Thoracic aorta (tissue), 2 donors: ENCODE data around the gene SCAMP3. TPM values are rescaled to one million over a fixed set of nuclear protein-coding genes. Genes with fewer than 3 reads are reported as not detected.
A peak's percentile ranks its signal among the peaks of the same experiment; 100 is the strongest.

Source experiments
- ATAC-seq: fragments of 150-250 bp; one replicate; pipeline ENCODE4 v1.8.0; 2017; ENCODE audit warnings: low read depth; ENCODE audit not compliant: insufficient number of reproducible peaks, low FRiP score
- DNase-seq: peaks from one replicate; pipeline ENCODE4 v3.0.0-alpha.2; 2020; ENCODE audit warnings: low spot score
- H3K27ac ChIP-seq, 2 donors: fragments of 200-600 bp; sonication (generic); 1 replicate in 1 of 2; 2 replicates in 1 of 2; pipeline ENCODE4 v1.5.1; 2016; ENCODE audit warnings: mild to moderate bottlenecking in 2 of 2, moderate library complexity in 2 of 2
- H3K27me3 ChIP-seq: fragments of 200-600 bp; sonication (generic); replicated peaks from 2 replicates; pipeline ENCODE4 v1.6.0; 2016; ENCODE audit warnings: mild to moderate bottlenecking; ENCODE audit not compliant: insufficient read depth
- H3K36me3 ChIP-seq: fragments of 200-600 bp; sonication (generic); one replicate; pipeline ENCODE4 v1.5.1; 2016
- H3K4me1 ChIP-seq, 2 donors: fragments of 200-600 bp; sonication (generic); 1 replicate in 1 of 2; 2 replicates in 1 of 2; pipeline versions ENCODE4 v1.5.1 to v1.6.0; 2016; ENCODE audit warnings: low read depth in 2 of 2, mild to moderate bottlenecking in 1 of 2; ENCODE audit not compliant: control insufficient read depth in 1 of 2
- H3K4me3 ChIP-seq: fragments of 200-600 bp; sonication (generic); 2 replicates; pipeline ENCODE4 v1.5.1; 2016; ENCODE audit warnings: mild to moderate bottlenecking
- H3K9me3 ChIP-seq: fragments of 200-600 bp; sonication (generic); 2 replicates; pipeline ENCODE4 v1.5.1; 2016
- total RNA-seq, 2 donors: library from RNA; depleted of rRNA; stranded (reverse); fragments of >200 nt; gene quantifications; one replicate each; pipeline versions ENCODE4 v1.1.0 to v1.2.3, GENCODE V29; 2016
- TF ChIP-seq, protein P1 (sequence below): fragments of 200-600 bp; sonication (generic); IDR thresholded peaks from one replicate; pipeline ENCODE4 v1.5.1; 2019; ENCODE audit warnings: antibody characterized with exemption

The SCAMP3 gene
- total RNA-seq, 2 donors from 2014 or later = 32.5 to 50.2 TPM

GRCh38 chr1:155206891-155207805 lies 55.0 kb downstream of the SCAMP3 start:
- H3K27ac ChIP-seq = peak overlapping the region; percentile 97 to 100
- peak; percentile 73 for DNase-seq
- H3K4me3 ChIP-seq = peak overlapping the region; percentile 89
- no peaks in the 10 kb centered on the region for H3K9me3 ChIP-seq
- no peaks in the 10 kb centered on the region for H3K36me3 ChIP-seq
- peaks cover 18 to 36% of the 10 kb centered on the region in 2 donors for H3K4me1 ChIP-seq
- ATAC-seq = no peak
- no peaks in the 10 kb centered on the region for H3K27me3 ChIP-seq
- TF ChIP-seq, protein P1, sequence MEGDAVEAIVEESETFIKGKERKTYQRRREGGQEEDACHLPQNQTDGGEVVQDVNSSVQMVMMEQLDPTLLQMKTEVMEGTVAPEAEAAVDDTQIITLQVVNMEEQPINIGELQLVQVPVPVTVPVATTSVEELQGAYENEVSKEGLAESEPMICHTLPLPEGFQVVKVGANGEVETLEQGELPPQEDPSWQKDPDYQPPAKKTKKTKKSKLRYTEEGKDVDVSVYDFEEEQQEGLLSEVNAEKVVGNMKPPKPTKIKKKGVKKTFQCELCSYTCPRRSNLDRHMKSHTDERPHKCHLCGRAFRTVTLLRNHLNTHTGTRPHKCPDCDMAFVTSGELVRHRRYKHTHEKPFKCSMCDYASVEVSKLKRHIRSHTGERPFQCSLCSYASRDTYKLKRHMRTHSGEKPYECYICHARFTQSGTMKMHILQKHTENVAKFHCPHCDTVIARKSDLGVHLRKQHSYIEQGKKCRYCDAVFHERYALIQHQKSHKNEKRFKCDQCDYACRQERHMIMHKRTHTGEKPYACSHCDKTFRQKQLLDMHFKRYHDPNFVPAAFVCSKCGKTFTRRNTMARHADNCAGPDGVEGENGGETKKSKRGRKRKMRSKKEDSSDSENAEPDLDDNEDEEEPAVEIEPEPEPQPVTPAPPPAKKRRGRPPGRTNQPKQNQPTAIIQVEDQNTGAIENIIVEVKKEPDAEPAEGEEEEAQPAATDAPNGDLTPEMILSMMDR = peak; percentile 79

Other genes starting within 250 kb of the SCAMP3 start
- gene DCST2, start 228.6 kb downstream of the SCAMP3 start, total RNA-seq = under 1 TPM in 1 of 2 donors, not detected in 1; 0.42 TPM
- not detected for gene DCST1, start 228.5 kb downstream of the SCAMP3 start, total RNA-seq
- 100 to 1,000 TPM; 119 to 144 TPM for gene ADAM15, start 211.0 kb downstream of the SCAMP3 start, total RNA-seq
- 1 to 10 TPM; 1.9 to 2.8 TPM for gene EFNA4, start 198.6 kb downstream of the SCAMP3 start, total RNA-seq
- 1 to 10 TPM; 1.5 to 3.2 TPM for gene EFNA3, start 183.5 kb downstream of the SCAMP3 start, total RNA-seq
- 10 to 100 TPM in 1 of 2 donors, 1 to 10 TPM in 1; 4.6 to 15.4 TPM for gene EFNA1, start 134.5 kb downstream of the SCAMP3 start, total RNA-seq
- 10 to 100 TPM; 13.0 to 22.2 TPM for gene SLC50A1, start 126.5 kb downstream of the SCAMP3 start, total RNA-seq
- gene DPM3, start 121.8 kb downstream of the SCAMP3 start, total RNA-seq = 10 to 100 TPM; 28.8 to 68.6 TPM
- gene KRTCAP2, start 89.1 kb downstream of the SCAMP3 start, total RNA-seq = 100 to 1,000 TPM; 106 to 112 TPM
- 1 to 10 TPM; 2.7 to 5.8 TPM for gene TRIM46, start 88.5 kb downstream of the SCAMP3 start, total RNA-seq
- gene THBS3, start 54.5 kb downstream of the SCAMP3 start, total RNA-seq = 10 to 100 TPM; 45.3 to 81.6 TPM
- gene MTX1, start 53.7 kb downstream of the SCAMP3 start, total RNA-seq = 10 to 100 TPM; 21.7 to 22.9 TPM
- 10 to 100 TPM; 14.7 to 16.1 TPM for gene ENTREP3, start 6.9 kb downstream of the SCAMP3 start, total RNA-seq
- 10 to 100 TPM; 26.9 to 50.7 TPM for gene CLK2, start 11.1 kb upstream of the SCAMP3 start, total RNA-seq
- gene HCN3, start 15.1 kb upstream of the SCAMP3 start, total RNA-seq = 1 to 10 TPM in 1 of 2 donors, under 1 TPM in 1; 0.92 to 1.9 TPM
- not detected for gene PKLR, start 39.1 kb upstream of the SCAMP3 start, total RNA-seq
- gene FDPS, start 46.5 kb upstream of the SCAMP3 start, total RNA-seq = 10 to 100 TPM; 57.8 to 68.2 TPM
- gene RUSC1, start 58.5 kb upstream of the SCAMP3 start, total RNA-seq = 10 to 100 TPM; 38.7 to 61.3 TPM